DMS153 (cell line): ENCODE measurements around the gene TM4SF20.

Experiments
- DNase-seq: peaks from one replicate; lab custom pipeline; 2025; lab: John Stamatoyannopoulos, UW

Gene TM4SF20

GRCh38 chr2:227379095-227379494 is at the start of gene TM4SF20:
Gene TM4SF20, minus strand, starts transcription at chr2:227379306. Its CDS starts 38 bp downstream, at chr2:227379268.
- DNase-seq, result no peak

- DNase-seq, result no peak
Observed at GRCh38 chr2:227428731-227429285, 49.7 kb upstream of the TM4SF20 start.

- DNase-seq, result no peak
Observed at GRCh38 chr2:227423656-227424499, 44.8 kb upstream of the TM4SF20 start.

- DNase-seq, result no peak
Observed at GRCh38 chr2:227420087-227421052, 41.3 kb upstream of the TM4SF20 start.

- DNase-seq, result no peak
Observed at GRCh38 chr2:227416701-227417100, 37.6 kb upstream of the TM4SF20 start.

GRCh38 chr2:227415538-227416424 is 36.7 kb upstream of the TM4SF20 start:
- no peak for DNase-seq

GRCh38 chr2:227414846-227415245 is 35.7 kb upstream of the TM4SF20 start:
- no peak for DNase-seq

GRCh38 chr2:227413371-227413770 is 34.3 kb upstream of the TM4SF20 start:
- DNase-seq, result no peak

- DNase-seq, result no peak
Observed at GRCh38 chr2:227412877-227413276, 33.8 kb upstream of the TM4SF20 start.

GRCh38 chr2:227411990-227412350 is 32.9 kb upstream of the TM4SF20 start:
- no peak for DNase-seq

GRCh38 chr2:227411320-227411989 is 32.3 kb upstream of the TM4SF20 start:
- DNase-seq, result no peak

- DNase-seq, result no peak
Observed at GRCh38 chr2:227410191-227410590, 31.1 kb upstream of the TM4SF20 start.

- no peak for DNase-seq
Observed at GRCh38 chr2:227407591-227408151, 28.6 kb upstream of the TM4SF20 start.

- DNase-seq, result peak; percentile 82
Observed at GRCh38 chr2:227406177-227407031, 27.3 kb upstream of the TM4SF20 start.

- no peak for DNase-seq
Observed at GRCh38 chr2:227404585-227405271, 25.6 kb upstream of the TM4SF20 start.

GRCh38 chr2:227402959-227403358 is 23.9 kb upstream of the TM4SF20 start:
- no peak for DNase-seq

- DNase-seq, result no peak
Observed at GRCh38 chr2:227402321-227402720, 23.2 kb upstream of the TM4SF20 start.

GRCh38 chr2:227401550-227401949 is 22.4 kb upstream of the TM4SF20 start:
- DNase-seq, result no peak
